GM18870 (cell line): Measurements from ENCODE around the gene MPRIP.

Experiments used
- ATAC-seq: cut with Tn5 transposase; IDR thresholded peaks from one replicate; pipeline ENCODE4 v1.9.1; 2021; ENCODE audit warnings: moderate library complexity; ENCODE audit not compliant: unreplicated experiment

The MPRIP gene

GRCh38 chr17:17203173-17203730 is 161.0 kb downstream of the MPRIP start:
- ATAC-seq = no peak

GRCh38 chr17:17204041-17204591 is 161.9 kb downstream of the MPRIP start:
- no peak for ATAC-seq

GRCh38 chr17:17204635-17205231 is 162.5 kb downstream of the MPRIP start:
- no peak for ATAC-seq

GRCh38 chr17:17205368-17206123 is 163.3 kb downstream of the MPRIP start:
- no peak for ATAC-seq

- no peak for ATAC-seq
Observed at GRCh38 chr17:17206124-17206912, 164.1 kb downstream of the MPRIP start, which contains the start of gene PLD6. Gene PLD6 (minus strand): TSS chr17:17206333. CDS start chr17:17206286, 47 bp downstream.

GRCh38 chr17:17206913-17207335 is 164.7 kb downstream of the MPRIP start:
- ATAC-seq = no peak

GRCh38 chr17:17207998-17208397 is 165.7 kb downstream of the MPRIP start:
- no peak for ATAC-seq

GRCh38 chr17:17213775-17214174 is 171.5 kb downstream of the MPRIP start:
- no peak for ATAC-seq

GRCh38 chr17:17214646-17215436 is 172.6 kb downstream of the MPRIP start:
- ATAC-seq = no peak

GRCh38 chr17:17215575-17215974 is 173.3 kb downstream of the MPRIP start:
- no peak for ATAC-seq

- no peak for ATAC-seq
Observed at GRCh38 chr17:17216236-17216635, 174.0 kb downstream of the MPRIP start.

GRCh38 chr17:17216776-17217175 is 174.5 kb downstream of the MPRIP start:
- no peak for ATAC-seq

- no peak for ATAC-seq
Observed at GRCh38 chr17:17217995-17218394, 175.7 kb downstream of the MPRIP start.

GRCh38 chr17:17220529-17220928 is 178.3 kb downstream of the MPRIP start:
- ATAC-seq = no peak

GRCh38 chr17:17221329-17221728 is 179.1 kb downstream of the MPRIP start:
- ATAC-seq = no peak

- no peak for ATAC-seq
Observed at GRCh38 chr17:17223736-17224135, 181.5 kb downstream of the MPRIP start.

- no peak for ATAC-seq
Observed at GRCh38 chr17:17224137-17224536, 181.9 kb downstream of the MPRIP start.

GRCh38 chr17:17225901-17226300 is 183.6 kb downstream of the MPRIP start:
- no peak for ATAC-seq

- ATAC-seq = no peak
Observed at GRCh38 chr17:17226451-17227265, 184.4 kb downstream of the MPRIP start.
